GM19043 (cell line): ENCODE results near the gene RUSC2.
"Not testable (repeated sequence)": the region's sequence is repeated elsewhere in the genome, so short reads cannot be mapped to it uniquely, and the experiment has no call there.

Experiments
- ATAC-seq: cut with Tn5 transposase; IDR thresholded peaks from one replicate; pipeline ENCODE4 v1.9.1; 2021; ENCODE audit warnings: low read depth; ENCODE audit not compliant: unreplicated experiment

Gene RUSC2

GRCh38 chr9:35521708-35522107, 31.8 kb downstream of the RUSC2 start:
- no peak for ATAC-seq

GRCh38 chr9:35522187-35522586, 32.3 kb downstream of the RUSC2 start:
- ATAC-seq: no peak

- no peak for ATAC-seq
Measured at GRCh38 chr9:35522700-35523099, 32.8 kb downstream of the RUSC2 start.

DNA sequence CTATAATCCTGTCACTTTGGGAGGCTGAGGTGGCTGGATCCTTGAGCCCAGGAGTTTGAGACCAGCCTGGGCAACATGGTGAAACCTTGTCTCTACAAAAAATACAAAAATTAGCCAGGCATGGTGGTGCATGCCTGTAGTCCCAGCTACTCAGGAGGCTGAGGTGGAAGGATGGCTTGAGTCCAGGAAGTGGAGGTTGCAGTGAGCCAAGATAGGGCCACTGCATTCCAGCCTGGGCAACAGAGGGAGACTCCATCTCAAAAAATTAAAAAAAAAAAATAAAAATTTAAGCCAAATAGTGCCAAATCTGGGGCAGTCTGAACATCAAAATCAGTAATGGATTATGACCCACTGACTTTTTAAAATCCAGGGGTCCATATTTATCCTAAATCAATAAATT, 33.6 kb downstream of the RUSC2 start:
- not testable (repeated sequence) for ATAC-seq

DNA sequence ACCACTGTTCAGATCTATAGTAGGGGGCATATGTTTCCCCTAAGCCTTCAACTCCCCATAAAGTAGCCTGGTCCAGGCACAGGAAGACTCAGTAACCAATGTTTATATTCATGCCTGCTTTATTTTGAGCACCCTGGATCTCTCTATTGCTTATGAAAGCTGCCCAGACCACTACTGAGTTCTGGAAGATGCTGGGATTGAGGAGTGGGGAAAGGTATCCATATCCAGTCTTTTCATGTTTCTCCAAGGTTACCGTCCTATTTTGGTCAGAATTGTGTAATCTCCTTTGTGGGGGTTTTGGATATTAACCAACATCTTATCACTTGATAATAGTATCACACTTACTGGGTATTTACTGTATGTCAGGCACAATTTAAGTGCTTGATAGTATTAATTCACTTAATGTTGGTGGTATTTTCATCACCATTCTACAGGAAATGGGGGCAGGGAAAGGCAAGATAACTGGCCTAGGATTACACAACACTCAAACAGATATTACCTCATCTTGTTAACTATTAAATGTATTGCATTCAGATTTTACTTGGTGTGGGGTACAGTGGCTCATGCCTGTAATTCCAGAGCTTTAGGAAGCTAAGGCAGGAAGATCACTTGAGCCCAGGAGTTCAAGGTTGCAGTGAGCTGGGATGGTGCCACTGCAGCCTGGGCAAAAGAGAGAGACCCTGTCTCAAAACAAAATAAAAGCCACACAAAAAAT, 36.3 kb downstream of the RUSC2 start:
- ATAC-seq: no peak

DNA sequence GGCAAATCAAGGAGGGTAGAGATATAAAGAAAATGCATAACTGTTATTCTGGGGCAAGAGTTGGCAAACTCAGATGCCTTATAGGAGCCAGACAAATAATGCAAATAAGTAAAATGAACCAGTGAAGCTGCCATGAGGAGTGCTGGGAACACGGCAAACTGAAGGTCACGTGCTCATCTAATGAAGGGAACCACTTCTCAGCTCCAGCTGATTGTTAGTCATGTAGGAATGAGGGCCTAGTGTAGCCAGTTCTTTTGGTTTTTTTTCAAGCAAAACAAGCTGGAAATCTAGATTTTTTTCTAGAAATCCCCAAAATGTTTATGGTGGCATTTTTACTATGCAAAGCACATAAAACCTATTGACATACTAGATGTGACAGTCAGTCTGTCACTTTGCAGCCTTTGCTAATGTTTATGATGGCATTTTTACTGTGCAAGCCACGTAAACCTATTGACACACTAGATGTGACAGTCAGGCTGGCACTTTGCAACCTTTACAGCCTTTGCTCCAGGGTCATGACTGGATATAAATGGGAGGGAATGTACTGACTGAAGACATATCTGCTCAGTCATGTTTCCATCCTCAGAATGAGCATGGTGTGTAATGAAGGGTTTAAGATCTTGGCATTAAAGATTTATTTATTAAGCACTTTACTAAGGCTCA, 39.4 kb downstream of the RUSC2 start:
- no peak for ATAC-seq

DNA sequence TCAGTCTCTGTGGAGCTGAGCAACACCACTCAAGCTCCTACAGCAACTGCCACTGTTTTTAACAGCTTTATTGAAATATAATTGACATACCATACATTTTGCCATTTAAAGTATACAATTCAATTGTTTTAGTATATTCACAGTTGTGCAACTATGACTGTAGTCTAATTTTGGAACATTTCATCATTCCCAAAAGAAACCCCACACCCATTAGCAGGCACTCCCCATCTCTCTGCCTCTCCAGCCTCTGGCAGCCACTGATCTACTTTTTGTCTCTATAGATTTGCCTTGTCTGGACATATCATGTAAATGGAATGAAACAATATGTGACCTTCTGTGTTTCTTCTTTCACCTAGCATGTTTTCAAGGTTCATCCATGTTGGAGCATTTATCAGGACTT, 43.5 kb downstream of the RUSC2 start:
- ATAC-seq: no peak

DNA sequence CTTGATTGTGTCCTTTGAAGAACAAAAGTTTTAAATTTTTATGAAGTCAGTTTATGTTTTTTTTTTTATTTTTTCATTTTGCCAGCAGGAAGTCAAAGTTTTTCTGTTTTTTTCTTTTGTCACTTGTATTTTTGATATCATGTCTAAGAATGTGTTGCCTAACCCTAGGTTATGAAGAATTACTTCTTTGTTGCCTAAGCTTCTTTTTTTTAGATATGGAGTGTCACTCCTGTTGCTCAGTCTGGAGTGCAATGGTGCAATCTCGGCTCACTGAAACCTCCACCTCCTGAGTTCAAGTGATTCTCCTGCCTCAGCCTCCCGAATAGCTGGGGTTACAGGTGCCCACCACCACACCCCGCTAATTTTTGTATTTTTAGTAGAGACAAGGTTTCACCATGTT, 45.0 kb downstream of the RUSC2 start:
- ATAC-seq: not testable (repeated sequence)

DNA sequence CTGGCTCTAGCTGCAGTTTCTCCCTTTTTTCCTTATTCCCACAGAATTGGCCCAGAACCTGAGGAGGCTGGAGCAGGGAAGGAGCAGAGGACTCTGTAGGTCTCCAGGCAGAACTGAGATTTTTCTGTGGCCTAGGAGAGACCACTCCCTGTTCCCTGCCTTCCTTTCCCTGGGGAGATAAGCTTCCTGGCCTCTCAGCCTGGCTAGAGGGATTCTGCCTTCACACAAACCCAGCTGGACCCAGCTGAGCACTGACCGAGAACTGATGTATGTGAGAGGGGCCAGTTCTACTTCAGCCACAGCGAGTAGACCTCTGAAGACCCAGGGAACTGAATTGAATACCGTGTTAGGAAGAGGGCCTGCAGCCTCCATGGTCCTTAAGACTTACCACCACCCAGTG, 48.0 kb downstream of the RUSC2 start:
- no peak for ATAC-seq

DNA sequence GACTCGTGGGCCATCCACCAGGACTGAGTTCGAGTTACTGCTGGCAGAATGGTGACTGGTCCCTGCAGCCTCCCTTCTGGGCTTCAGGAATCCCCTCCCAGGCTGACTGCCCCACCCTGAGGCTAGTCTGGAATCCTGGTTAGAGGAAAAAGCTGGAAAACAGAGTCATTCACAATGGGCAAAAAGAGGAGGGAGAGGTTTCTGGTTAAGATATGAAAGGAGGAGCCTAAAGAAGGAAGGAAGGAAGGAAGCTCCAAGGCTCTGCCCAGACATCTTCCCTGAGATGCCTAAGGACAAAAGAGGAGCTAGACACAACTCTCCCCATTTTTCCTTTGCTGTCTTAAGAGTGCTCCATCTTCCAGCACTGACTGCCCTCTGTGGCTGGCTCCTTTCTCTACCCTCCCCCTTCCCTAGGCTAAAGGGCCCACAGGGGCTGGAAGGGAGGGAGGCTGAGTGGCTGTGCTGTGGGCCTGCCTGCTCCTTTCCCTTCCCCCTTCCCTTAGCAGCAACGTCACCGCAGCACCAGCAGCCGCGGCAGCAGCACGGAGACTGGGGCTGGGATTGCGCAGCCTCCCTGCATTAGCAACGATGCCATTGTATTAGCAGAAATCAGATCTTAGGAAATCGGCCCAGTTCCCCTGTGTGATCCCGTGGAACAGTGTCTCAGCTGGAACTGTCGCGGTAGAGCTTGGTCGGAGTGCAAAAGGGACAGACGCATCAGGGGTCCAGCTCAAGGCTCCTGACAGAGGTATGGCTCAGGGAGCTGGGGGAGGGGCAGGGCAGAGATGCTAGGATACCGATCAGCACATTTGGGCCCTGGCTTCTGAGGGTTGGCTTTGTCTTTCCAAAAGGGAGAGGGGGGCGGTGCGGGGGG, 48.7 kb downstream of the RUSC2 start:
- ATAC-seq: no peak
